Hindlimb muscle (tissue), 1 donor: ENCODE measurements around the gene CHST6. TPM values are rescaled to one million over a fixed set of nuclear protein-coding genes. Genes with fewer than 3 reads are reported as not detected.
"Not testable (repeated sequence)": the region's sequence is repeated elsewhere in the genome, so short reads cannot be mapped to it uniquely, and the experiment has no call there.

ENCODE experiments used
- DNase-seq: peaks from one replicate; pipeline ENCODE4 v3.0.0-alpha.2; 2013
- polyA plus RNA-seq: library from polyadenylated mRNA; unstranded; fragments of 120-200 nt; gene quantifications from one replicate; pipeline ENCODE4 v1.2.1, GENCODE V29; 2013; ENCODE audit not compliant: insufficient read length

The CHST6 gene
- 0.77 TPM for polyA plus RNA-seq

- DNase-seq = peak; percentile 66
These were observed at the start of gene CHST6 for GRCh38 chr16:75495076-75495674. TSS of gene CHST6 (minus strand) at chr16:75495441. CDS start at chr16:75479828, 15,613 bp downstream.

DNA sequence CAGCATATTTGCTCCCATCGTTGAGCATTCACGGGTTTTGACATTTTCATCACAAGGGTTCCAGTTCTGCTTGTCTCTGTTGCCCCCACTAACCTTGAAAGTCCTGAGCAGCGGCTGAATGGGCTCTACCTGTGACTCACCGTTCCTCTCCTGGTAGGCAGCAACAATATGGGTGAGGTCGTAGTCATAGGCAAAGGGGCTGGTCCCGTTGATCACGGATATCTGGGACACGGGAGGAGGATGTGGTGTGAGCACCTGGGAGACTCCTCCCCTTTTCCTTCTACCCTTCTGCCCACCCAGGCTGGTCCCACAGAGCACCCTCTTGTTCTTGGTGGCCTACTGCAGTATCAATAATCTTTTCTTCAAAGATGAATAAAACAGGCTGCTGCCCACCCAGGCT, 47.2 kb upstream of the CHST6 start:
- not testable (repeated sequence) for DNase-seq

DNA sequence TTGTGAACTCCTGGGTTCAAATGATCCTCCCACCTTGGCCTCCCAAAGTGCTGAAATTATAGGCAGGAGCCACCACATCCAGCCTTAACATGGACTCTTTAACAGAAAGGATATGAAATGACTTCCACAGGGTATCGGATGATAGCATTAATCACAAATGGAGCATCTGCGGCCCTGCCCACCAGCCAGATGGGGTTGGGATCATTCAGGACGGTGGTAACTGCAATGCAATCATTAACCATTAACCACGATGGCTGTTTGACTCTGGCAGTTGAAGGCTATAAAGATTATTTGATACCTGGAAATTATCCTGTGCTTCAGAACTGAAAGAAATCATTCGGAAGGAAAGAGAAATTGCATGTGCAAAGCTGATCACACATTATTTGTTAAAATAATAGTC, 46.0 kb upstream of the CHST6 start:
- no peak for DNase-seq

DNA sequence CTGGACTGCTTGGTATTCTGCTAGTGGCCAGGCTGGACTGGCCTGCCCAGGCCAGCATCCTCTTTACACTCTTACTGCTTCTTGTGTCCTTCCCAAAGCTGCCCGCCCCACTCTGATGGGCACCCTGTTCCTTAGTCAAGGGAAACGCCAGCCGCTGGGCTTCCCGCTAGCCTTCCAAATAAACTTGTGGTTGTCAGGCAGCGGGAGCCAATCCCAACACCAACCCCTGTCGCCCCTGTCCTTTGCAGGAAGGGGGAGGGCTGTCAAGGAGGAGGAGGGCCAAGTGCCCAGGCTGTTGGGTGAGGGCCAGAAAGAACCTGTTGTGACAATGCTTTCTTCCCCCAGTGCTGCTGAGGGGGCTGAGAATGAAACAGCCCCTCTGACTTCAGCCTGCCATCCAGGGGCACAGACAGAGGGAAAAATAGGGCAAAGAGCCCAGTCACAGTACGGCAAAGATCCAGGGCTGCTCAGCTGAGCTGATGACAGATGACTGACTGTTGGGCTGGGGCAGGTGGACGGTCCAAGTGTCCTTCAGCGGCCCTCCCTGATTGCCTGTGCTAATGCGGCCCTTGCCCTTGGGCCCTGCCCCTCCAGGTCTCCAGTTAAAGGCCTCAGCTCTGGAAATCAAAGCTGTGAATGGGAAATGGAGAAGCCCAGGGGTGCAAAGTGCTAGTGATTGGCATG, 43.8 kb upstream of the CHST6 start:
- not testable (repeated sequence) for DNase-seq

DNA sequence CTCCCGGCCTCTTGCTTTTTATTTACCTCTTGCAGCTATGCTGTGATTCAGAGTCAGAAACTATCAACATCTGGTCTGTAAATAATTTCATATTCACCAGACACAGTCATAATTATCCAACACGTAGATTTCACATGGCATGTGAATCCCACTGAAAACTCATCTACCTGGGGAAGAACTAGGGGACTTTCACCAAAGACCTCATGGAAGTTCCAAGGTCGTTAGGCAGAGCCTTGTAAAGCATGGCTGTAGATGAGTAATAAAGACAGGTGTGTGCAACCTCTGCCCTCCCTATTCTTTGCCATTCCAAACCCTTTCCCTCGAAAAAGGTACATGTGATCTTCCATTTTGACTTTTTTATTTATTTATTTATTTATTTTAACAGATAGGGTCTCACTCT, 42.5 kb upstream of the CHST6 start:
- no peak for DNase-seq

- no peak for DNase-seq
These were observed 40.7 kb upstream of the CHST6 start, which contains the start of gene CHST5 for GRCh38 chr16:75535901-75536300. TSS of gene CHST5 (minus strand) at chr16:75536108. CDS start at chr16:75530384, 5,724 bp downstream.

- no peak for DNase-seq
These were observed 40.1 kb upstream of the CHST6 start for GRCh38 chr16:75535211-75535843.

DNA sequence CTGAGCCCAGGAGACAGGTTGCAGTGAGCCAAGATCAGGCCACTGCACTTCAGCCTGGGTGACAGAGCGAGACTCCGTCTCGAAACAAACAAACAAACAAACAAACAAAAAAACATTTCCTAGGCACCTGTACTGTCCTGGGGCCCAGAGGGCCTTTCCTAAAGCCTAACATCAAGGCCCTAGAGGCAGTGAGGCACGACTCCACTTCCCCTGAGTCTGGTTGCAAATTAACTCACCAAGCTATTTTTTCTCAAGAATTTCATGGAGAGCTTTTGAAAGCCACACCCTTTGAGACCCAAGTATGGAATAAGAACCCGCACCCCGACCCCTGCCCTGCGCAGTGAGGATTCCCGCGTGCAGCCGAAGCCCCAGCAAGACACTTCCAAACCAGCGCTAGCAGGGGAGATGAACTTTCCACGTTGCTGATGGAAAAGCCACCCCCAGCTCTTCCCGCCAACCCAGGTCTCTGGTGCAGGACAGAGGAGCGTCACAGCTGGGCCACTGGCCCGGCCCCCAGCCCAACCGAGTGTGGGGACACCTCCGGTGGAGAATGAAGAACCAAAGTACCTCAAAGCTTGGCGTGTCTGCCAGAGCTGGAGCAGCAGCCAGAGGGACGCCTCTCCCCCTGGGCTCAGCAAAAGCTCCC, 39.4 kb upstream of the CHST6 start:
- no peak for DNase-seq

GRCh38 chr16:75532791-75533190, 37.5 kb upstream of the CHST6 start:
- DNase-seq = no peak

GRCh38 chr16:75532142-75532765, 37.0 kb upstream of the CHST6 start:
- DNase-seq = no peak

DNA sequence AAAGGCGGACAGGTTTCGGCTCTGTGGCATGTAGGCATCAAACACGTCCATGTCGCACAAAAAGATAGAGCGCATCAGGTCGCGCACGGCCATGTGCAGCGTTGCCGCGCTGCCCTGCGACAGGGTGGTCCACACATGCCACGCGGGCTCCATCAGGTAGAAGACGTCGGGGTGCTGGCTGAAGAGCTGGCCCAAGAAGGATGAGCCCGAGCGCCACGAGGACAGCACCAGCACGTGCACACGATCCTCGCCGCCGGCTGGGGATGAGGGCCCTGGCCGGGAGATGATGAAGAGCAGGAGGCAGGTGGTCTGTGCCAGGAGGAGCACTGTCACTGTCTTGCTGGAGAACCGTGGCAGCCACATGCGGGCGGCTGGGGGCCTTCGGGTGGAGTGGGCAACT, 34.7 kb upstream of the CHST6 start:
- no peak for DNase-seq

- DNase-seq = no peak
These were observed 34.0 kb upstream of the CHST6 start for GRCh38 chr16:75529056-75529905.

- no peak for DNase-seq
These were observed 32.6 kb upstream of the CHST6 start for GRCh38 chr16:75527825-75528299.

DNA sequence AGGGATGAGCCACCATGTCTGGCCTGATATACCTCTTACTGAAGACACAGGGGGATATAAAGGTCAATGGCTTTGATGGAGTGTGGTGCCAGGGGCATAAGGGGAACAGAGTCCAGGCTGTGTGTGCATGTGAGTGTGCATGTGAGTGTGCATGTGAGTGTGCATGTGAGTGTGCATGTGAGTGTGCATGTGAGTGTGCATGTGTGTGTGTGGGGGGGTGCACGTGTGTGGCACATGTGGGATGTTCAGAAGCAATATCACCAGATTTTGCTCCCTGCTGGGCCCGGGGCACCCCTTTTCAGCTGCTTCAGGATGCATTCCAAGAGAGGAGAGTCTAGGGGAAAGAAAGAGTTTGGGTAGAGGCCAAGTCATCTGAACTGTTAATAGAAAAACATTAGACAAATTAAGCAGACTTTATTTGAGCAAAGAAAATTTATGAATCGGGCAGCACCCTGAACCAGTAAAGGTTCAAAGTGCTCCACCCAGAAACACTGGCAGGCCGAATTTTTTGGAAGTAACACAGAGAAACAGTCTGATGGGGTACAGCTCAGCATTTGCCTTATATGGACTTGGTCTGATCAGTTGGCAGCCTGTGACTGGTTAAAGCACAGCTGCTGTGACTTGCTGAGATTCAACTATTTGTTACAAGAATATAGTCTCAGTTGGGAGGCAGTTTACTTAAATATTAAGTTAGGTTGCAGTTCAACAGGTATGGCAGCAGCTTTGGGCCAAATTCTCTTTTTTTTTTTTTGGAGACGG, 31.0 kb upstream of the CHST6 start:
- no peak for DNase-seq

GRCh38 chr16:75519175-75519574, 23.9 kb upstream of the CHST6 start:
- no peak for DNase-seq

- DNase-seq = not testable (repeated sequence)
These were observed 21.1 kb upstream of the CHST6 start for GRCh38 chr16:75516189-75516966.

DNA sequence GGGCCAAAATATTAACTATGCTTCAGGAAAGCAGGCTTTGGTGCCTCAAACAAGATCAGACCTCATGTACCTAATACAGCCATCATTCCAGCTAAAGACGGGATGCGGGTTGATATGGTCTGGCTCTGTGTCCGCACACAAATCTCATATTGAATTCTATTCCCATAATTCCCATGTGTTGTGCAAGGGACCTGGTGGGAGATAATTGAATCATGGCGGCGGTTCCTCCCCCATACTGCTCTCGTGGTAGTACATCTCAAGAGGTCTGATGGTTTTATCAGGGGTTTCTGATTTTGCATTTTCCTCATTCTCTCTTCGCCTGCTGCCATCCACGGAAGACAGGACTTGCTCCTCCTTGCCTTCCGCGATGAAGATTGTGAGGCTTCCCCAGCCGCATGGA, 19.1 kb upstream of the CHST6 start:
- no peak for DNase-seq

- peak; percentile 23 for DNase-seq
These were observed 11.3 kb upstream of the CHST6 start for GRCh38 chr16:75506574-75506973.

GRCh38 chr16:75506107-75506506, 10.9 kb upstream of the CHST6 start:
- peak; percentile 45 for DNase-seq

DNA sequence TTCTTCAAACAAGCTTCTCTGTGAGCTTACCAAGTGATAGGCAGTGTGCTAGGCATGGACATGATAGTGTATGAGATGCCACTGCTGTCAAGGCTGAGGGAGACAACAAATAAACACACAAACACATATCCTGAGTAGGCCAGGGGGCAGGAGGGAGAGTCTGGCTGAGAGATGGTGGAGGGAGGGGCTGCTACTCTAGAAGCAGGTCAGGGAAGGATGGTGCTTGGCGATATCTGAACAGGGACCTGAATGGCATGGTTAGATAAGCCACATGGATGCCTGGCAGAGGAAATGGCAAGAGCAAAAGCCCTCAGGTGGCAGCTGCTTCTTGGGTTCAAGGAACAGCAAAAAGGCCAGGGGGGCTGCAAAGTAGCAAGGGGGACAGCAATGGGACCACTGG, 8.6 kb upstream of the CHST6 start:
- no peak for DNase-seq
